ENCODE data around the gene ART4.

GRCh38 chr12:14779834-14780233 is 63.5 kb downstream of the ART4 start:
- TF ChIP-seq GATA2 (IDR thresholded peaks at IDR 0.05; ENCODE audit: insufficient read depth, insufficient read length, low read depth, low read length) = no peak
- no peak for TF ChIP-seq MYC (IDR thresholded peaks at IDR 0.05; ENCODE audit: low read depth, low read length)
